Right atrium auricular region (tissue), 2 donors: ENCODE results near the gene ASMTL. TPM values are rescaled to one million over a fixed set of nuclear protein-coding genes. Genes with fewer than 3 reads are reported as not detected.

Experiments used
- DNase-seq: peaks from one replicate; pipeline ENCODE4 v3.0.0-alpha.2; 2019; ENCODE audit warnings: low spot score
- H3K27ac ChIP-seq, 2 donors: fragments of 200-600 bp; sonication (generic); 1 replicate in 1 of 2; 2 replicates in 1 of 2; pipeline ENCODE4 v1.5.1; 2016 to 2019
- H3K27me3 ChIP-seq, 2 donors: fragments of 200-600 bp; sonication (generic); one replicate each; pipeline versions ENCODE4 v1.5.1 to v1.6.0; 2017 to 2019
- H3K36me3 ChIP-seq: fragments of 200-600 bp; sonication (generic); one replicate; pipeline ENCODE4 v1.5.1; 2016
- H3K4me1 ChIP-seq, 2 donors: fragments of 200-600 bp; sonication (generic); one replicate each; pipeline versions ENCODE4 v1.5.1 to v1.6.0; 2017 to 2019
- H3K4me3 ChIP-seq, 2 donors: fragments of 200-600 bp; sonication (generic); 1 replicate in 1 of 2; 2 replicates in 1 of 2; pipeline ENCODE4 v1.5.1; 2017 to 2019; ENCODE audit warnings: mild to moderate bottlenecking in 1 of 2, moderate library complexity in 1 of 2
- H3K9me3 ChIP-seq, 2 donors: fragments of 200-600 bp; sonication (generic); one replicate each; pipeline ENCODE4 v1.5.1; 2019
- CTCF ChIP-seq, 2 donors: fragments of 200-600 bp; sonication (generic); IDR thresholded peaks; one replicate each; pipeline ENCODE4 v1.5.1; 2019; ENCODE audit warnings: antibody characterized with exemption in 2 of 2
- total RNA-seq, 2 donors: library from RNA; depleted of rRNA; stranded (reverse); fragments of >200 nt; gene quantifications; one replicate each; pipeline ENCODE4 v1.1.0, GENCODE V29; 2016

ASMTL gene
- total RNA-seq, 2 donors from 2014 or later: 20.1 to 31.9 TPM

- no peak for DNase-seq
- TF ChIP-seq CTCF (IDR thresholded peaks at IDR 0.05): no peak
- Histone ChIP-seq H3K4me3 (no peak overlapping the region), H3K27ac (no peak overlapping the region), H3K36me3 (no peaks in the 10 kb centered on the region), H3K27me3 (no peaks in the 10 kb centered on the region), H3K9me3 (no peaks in the 10 kb centered on the region), H3K4me1 (peaks cover 0 to 6% of the 10 kb centered on the region in 2 donors)
These were observed 55.7 kb downstream of the ASMTL start for GRCh38 chrX:1397001-1397400.

- H3K27me3 ChIP-seq: no peaks in the 10 kb centered on the region
- no peak for DNase-seq
- no peaks in the 10 kb centered on the region for H3K9me3 ChIP-seq
- H3K27ac ChIP-seq: no peak overlapping the region
- no peak for TF ChIP-seq CTCF (IDR thresholded peaks at IDR 0.05)
- no peak overlapping the region for H3K4me3 ChIP-seq
- peaks cover 0 to 12% of the 10 kb centered on the region in 2 donors for H3K4me1 ChIP-seq
- H3K36me3 ChIP-seq: peaks cover 3% of the 10 kb centered on the region
These were observed 57.0 kb downstream of the ASMTL start for GRCh38 chrX:1395646-1396216.

- DNase-seq: no peak
- Histone ChIP-seq H3K36me3 (peaks cover 12% of the 10 kb centered on the region), H3K4me3 (no peak overlapping the region), H3K9me3 (no peaks in the 10 kb centered on the region), H3K27ac (no peak overlapping the region), H3K27me3 (no peaks in the 10 kb centered on the region), H3K4me1 (peaks cover 0 to 20% of the 10 kb centered on the region in 2 donors)
- TF ChIP-seq CTCF (IDR thresholded peaks at IDR 0.05): no peak
These were observed 57.8 kb downstream of the ASMTL start for GRCh38 chrX:1394731-1395501.

GRCh38 chrX:1393871-1394615 is 58.7 kb downstream of the ASMTL start:
- Histone ChIP-seq H3K27me3 (no peaks in the 10 kb centered on the region), H3K4me3 (no peak overlapping the region), H3K4me1 (peaks cover 0 to 29% of the 10 kb centered on the region in 2 donors), H3K27ac (no peak overlapping the region), H3K36me3 (peaks cover 19% of the 10 kb centered on the region), H3K9me3 (no peaks in the 10 kb centered on the region)
- TF ChIP-seq CTCF (IDR thresholded peaks at IDR 0.05): no peak
- no peak for DNase-seq

- H3K27me3 ChIP-seq: no peaks in the 10 kb centered on the region
- H3K4me1 ChIP-seq: peaks cover 0 to 44% of the 10 kb centered on the region in 2 donors
- DNase-seq: no peak
- peaks cover 34% of the 10 kb centered on the region for H3K36me3 ChIP-seq
- peak overlapping the region; percentile 99 to 100 for H3K4me3 ChIP-seq
- no peak for TF ChIP-seq CTCF (IDR thresholded peaks at IDR 0.05)
- H3K9me3 ChIP-seq: no peaks in the 10 kb centered on the region
- H3K27ac ChIP-seq: peak overlapping the region; percentile 98 to 100
These were observed 60.2 kb downstream of the ASMTL start for GRCh38 chrX:1392376-1393068.
